Kidney (tissue), 14 donors: ENCODE measurements around the gene C8B. TPM values are rescaled to one million over a fixed set of nuclear protein-coding genes. Genes with fewer than 3 reads are reported as not detected.

ENCODE experiments used
- DNase-seq, 5 donors: peaks; one replicate each; pipeline ENCODE4 v3.0.0-alpha.2; 2013 to 2020
- FAIRE-seq: peaks from 2 replicates; lab custom pipeline; 2012; peaks lifted over from hg19 to GRCh38; lab: Jason Lieb, UNC
- H3K27ac ChIP-seq, 2 donors: one replicate each; pipeline ENCODE4 v1.7.0; 2013; ENCODE audit warnings: low read depth in 2 of 2, low read length in 2 of 2, inconsistent platforms in 1 of 2
- H3K27me3 ChIP-seq: one replicate; pipeline ENCODE4 v1.7.1; 2013; ENCODE audit warnings: low read length, inconsistent platforms; ENCODE audit not compliant: control insufficient read depth, insufficient read depth
- H3K36me3 ChIP-seq, 3 donors: one replicate each; pipeline versions ENCODE4 v1.7.0 to v1.7.1; 2013; ENCODE audit warnings: low read length in 3 of 3, control low read depth in 1 of 3, inconsistent platforms in 1 of 3; ENCODE audit not compliant: insufficient read depth in 3 of 3, control insufficient read depth in 2 of 3
- H3K4me1 ChIP-seq, 3 donors: one replicate each; pipeline versions ENCODE4 v1.7.0 to v1.7.1; 2013; ENCODE audit warnings: low read length in 3 of 3, inconsistent platforms in 1 of 3, low read depth in 1 of 3; ENCODE audit not compliant: control insufficient read depth in 2 of 3, insufficient read depth in 2 of 3
- H3K4me3 ChIP-seq, 3 donors: one replicate each; pipeline versions ENCODE4 v1.7.0 to v1.8.1; 2013; ENCODE audit warnings: low read length in 3 of 3, control low read depth in 1 of 3, inconsistent platforms in 1 of 3
- H3K9ac ChIP-seq, 3 donors: one replicate each; pipeline versions ENCODE4 v1.7.0 to v1.7.1; 2013; ENCODE audit warnings: low read length in 3 of 3, control low read depth in 1 of 3, inconsistent platforms in 1 of 3
- H3K9me3 ChIP-seq, 3 donors: one replicate each; pipeline versions ENCODE4 v1.7.0 to v1.7.1; 2013; ENCODE audit warnings: low read length in 3 of 3, control low read depth in 1 of 3, inconsistent platforms in 1 of 3; ENCODE audit not compliant: control insufficient read depth in 2 of 3, insufficient read depth in 1 of 3
- CTCF ChIP-seq: IDR thresholded peaks from 3 replicates; pipeline ENCODE4 v1.5.1; 2012; ENCODE audit warnings: mild to moderate bottlenecking, moderate library complexity, borderline replicate concordance; ENCODE audit not compliant: insufficient read depth; ENCODE audit errors: extremely low read depth
- intact Hi-C: fragments of 100-400 bp; cut with DNase I; formaldehyde crosslinking; loops from one replicate; pipeline ENCODE4 v1.11.1; 2022
- polyA plus RNA-seq: library from polyadenylated mRNA; stranded (reverse); fragments of 350-450 nt; fragmentation: Illumina TruSeq; extraction: RNeasy Lipid Tissue Mini Kit (QIAGEN cat#74804); gene quantifications from one replicate; pipeline ENCODE4 v1.2.3, GENCODE V29; 2014; ENCODE audit warnings: low read depth, low replicate concordance; ENCODE audit not compliant: insufficient read depth
- total RNA-seq: library from RNA; stranded (reverse); fragmentation: NEBNext Ultra II Directional; extraction: Animal tissue kit (Norgen Biotek cat#: 25700); gene quantifications from one replicate; pipeline ENCODE4 v1.2.1, GENCODE V29; 2021
- donor health status: control.
- donor health status: control.
- donor health status: control.
- donor health status: control.
- donor health status: control.
- donor health status: DM: yes; HTN: yes; CAD: no.
- donor health status: Normal renal cell carcinoma (clear cell type).

The C8B gene
- total and polyA plus RNA-seq, 2 donors from 2014 or later: not detected

DNA sequence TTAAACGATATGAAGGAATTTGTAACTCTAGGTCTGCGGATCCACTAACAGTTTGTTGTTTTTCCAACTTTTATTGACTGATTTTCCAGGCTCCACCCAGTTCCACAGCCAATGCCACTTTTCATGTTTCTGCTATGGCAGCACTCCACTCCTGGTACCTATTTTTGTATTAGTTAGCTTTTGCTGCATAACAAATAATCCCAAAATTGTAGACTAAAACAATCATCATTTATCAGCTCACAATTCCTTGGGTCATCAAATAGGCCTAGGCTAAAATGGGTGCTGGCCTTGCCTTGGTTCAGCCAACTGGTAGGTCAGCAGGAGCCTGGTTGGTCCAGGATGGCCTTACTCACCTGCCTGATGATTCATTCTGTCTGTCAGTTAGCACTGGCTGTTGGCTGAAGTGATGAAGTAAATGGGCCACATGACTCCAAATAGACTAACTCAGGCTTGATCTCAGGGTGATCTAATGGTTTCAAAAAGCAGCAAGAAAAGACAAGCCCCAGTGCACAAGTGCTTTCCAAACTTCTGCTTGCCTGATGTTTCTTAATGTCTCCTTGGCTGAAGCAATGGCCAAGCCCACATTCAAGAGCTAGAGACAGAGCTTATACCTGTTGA lies 3.2 kb upstream of the C8B start:
- no peaks in the 10 kb centered on the region for H3K27me3 ChIP-seq
- no peak for DNase-seq
- no peak overlapping the region for H3K4me3 ChIP-seq
- no peak overlapping the region for H3K27ac ChIP-seq
- no peak for TF ChIP-seq CTCF
- intact Hi-C loops: no loop called here
- peaks cover 0 to 6% (median 0%) of the 10 kb centered on the region in 3 donors for H3K4me1 ChIP-seq
- no peak for FAIRE-seq
- no peaks in the 10 kb centered on the region for H3K9me3 ChIP-seq
- no peaks in the 10 kb centered on the region for H3K36me3 ChIP-seq
- no peak overlapping the region for H3K9ac ChIP-seq

DNA sequence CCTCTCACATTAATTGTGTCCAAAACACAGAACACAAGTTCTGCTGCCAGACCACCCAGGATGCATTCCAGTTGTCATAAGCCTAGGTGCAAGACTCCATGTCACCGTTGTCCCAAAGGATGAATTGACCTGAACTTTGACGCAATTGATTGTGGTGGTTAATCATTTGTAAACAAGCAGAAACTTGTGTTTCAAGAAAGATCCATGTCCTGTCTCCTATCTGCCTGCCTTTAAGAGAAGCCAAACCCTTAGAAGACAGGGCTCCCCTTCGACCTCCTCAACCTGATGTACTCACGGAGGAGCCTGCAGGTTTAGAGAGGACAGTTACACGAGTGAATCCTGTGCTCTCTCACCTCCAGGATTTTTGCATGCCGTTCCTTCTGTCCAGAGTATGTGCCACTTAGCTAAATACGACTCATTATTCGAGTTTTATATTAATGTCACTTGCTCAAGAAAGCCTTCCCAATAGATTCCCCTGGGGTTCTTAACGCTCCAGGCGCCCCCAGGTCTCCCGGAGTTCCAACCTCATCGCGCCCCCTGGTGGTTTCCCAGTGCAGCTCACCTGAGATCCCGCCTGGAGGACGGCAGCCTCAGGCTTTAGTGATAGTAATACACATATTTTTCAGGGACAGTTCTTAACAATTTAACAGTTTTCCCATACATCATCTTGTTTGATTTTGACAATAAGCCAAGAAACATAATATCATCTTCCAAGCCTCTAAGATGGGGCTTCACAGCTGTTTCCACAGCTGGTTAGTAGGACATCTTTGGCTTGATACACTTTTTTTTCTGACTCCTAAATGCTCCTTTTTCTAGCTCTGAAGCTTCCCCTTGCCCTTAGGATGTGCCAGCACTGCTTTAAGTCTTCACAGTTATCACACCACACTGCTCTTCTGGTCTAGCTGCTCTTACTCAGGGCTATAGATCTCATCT lies 2.4 kb upstream of the C8B start:
- TF ChIP-seq CTCF: peak; percentile 71
- H3K9ac ChIP-seq: no peak overlapping the region
- intact Hi-C loops: no loop called here
- H3K27ac ChIP-seq: no peak overlapping the region
- DNase-seq (peak in 4 of 5 donors; percentile 24 to 55 (median 40)), FAIRE-seq (no peak)
- no peaks in the 10 kb centered on the region for H3K27me3 ChIP-seq
- H3K9me3 ChIP-seq: no peaks in the 10 kb centered on the region
- H3K36me3 ChIP-seq: no peaks in the 10 kb centered on the region
- H3K4me3 ChIP-seq: peak overlapping the region in 1 of 3 donors; percentile 40
- peaks cover 0 to 6% (median 0%) of the 10 kb centered on the region in 3 donors for H3K4me1 ChIP-seq

GRCh38 chr1:56967355-56967754 lies 1.5 kb upstream of the C8B start:
- H3K27me3 ChIP-seq: no peaks in the 10 kb centered on the region
- intact Hi-C loops: no loop called here
- TF ChIP-seq CTCF: no peak
- peaks cover 0 to 6% (median 0%) of the 10 kb centered on the region in 3 donors for H3K4me1 ChIP-seq
- H3K27ac ChIP-seq: no peak overlapping the region
- no peaks in the 10 kb centered on the region for H3K36me3 ChIP-seq
- H3K4me3 ChIP-seq: no peak overlapping the region
- no peak for DNase-seq
- H3K9ac ChIP-seq: no peak overlapping the region
- no peaks in the 10 kb centered on the region for H3K9me3 ChIP-seq
- no peak for FAIRE-seq
